Ascending aorta (tissue), 2 donors: ENCODE data around the gene FAT1. TPM values are rescaled to one million over a fixed set of nuclear protein-coding genes. Genes with fewer than 3 reads are reported as not detected.
A peak's percentile ranks its signal among the peaks of the same experiment; 100 is the strongest.

Experiments used
- DNase-seq, 2 donors: peaks; one replicate each; pipeline ENCODE4 v3.0.0-alpha.2; 2019; ENCODE audit warnings: low spot score in 2 of 2
- H3K27ac ChIP-seq, 2 donors: fragments of 200-600 bp; sonication (generic); one replicate each; pipeline ENCODE4 v1.5.1; 2016 to 2017; ENCODE audit warnings: mild to moderate bottlenecking in 1 of 2
- H3K27me3 ChIP-seq: fragments of 200-600 bp; sonication (generic); one replicate; pipeline ENCODE4 v1.5.1; 2017
- H3K36me3 ChIP-seq, 2 donors: fragments of 200-600 bp; sonication (generic); one replicate each; pipeline ENCODE4 v1.5.1; 2016
- H3K4me1 ChIP-seq, 2 donors: fragments of 200-600 bp; sonication (generic); one replicate each; pipeline ENCODE4 v1.5.1; 2016 to 2017; ENCODE audit warnings: mild to moderate bottlenecking in 1 of 2
- H3K4me3 ChIP-seq, 2 donors: fragments of 200-600 bp; sonication (generic); one replicate each; pipeline ENCODE4 v1.5.1; 2016 to 2017; ENCODE audit warnings: mild to moderate bottlenecking in 1 of 2
- H3K9me3 ChIP-seq, 2 donors: fragments of 200-600 bp; sonication (generic); one replicate each; pipeline ENCODE4 v1.5.1; 2016
- intact Hi-C: fragments of 100-400 bp; cut with DNase I; formaldehyde crosslinking; loops from one replicate; pipeline ENCODE4 v1.15.1; 2023
- total RNA-seq: library from RNA; depleted of rRNA; stranded (reverse); fragments of >200 nt; gene quantifications from one replicate; pipeline ENCODE4 v1.1.0, GENCODE V29; 2016
- TF ChIP-seq, protein P1 (sequence below), 3 experiments: fragments of 200-600 bp in 2 of 3; fragments of 450-650 bp in 1 of 3; sonication (generic) in 2 of 3; IDR thresholded peaks; one replicate each; pipeline ENCODE4 v1.5.1; 2016 to 2019; ENCODE audit warnings: antibody characterized with exemption in 3 of 3, mild to moderate bottlenecking in 1 of 3, moderate library complexity in 1 of 3

Gene FAT1
- total RNA-seq, 1 donor from 2014 or later: 52.9 TPM

DNA sequence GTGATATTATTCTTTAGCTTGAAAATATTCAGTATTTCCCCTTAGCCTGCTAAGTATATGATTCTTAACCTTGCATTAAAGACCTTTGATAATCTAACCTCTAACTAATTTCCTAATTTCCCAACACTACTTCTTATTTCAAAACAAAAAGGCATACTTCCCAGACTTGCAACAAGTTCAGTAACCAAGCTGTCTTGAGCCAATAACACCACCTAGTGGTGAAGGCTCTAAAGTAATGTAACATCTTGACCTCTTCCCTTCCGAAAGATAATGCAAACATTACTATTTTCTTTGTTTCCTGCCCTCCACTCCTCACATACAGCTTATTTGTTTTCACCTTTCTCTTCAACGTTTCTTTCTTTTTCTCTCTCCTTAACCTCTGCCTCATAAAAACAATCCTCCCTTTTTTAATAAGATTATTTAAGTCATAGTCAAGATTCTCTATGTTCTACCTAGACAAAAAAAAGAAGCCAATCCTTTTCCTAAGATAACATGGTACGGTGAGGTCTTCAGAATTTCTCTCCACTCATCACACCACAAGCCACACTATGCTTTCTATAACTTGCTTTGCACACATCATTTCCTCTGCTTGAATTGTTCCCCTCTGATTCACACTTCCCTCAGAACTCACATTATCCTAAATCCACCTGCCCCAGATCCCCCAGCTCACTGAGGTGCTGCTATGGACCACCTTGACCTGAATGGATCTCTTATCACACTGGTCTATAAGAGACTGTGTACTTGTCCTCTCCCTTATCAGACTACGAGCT lies 3.5 kb downstream of the FAT1 start:
- H3K27ac ChIP-seq: no peak overlapping the region
- DNase-seq: no peak
- intact Hi-C loops: loop anchor here (10.0 kb wide), 1 partner anchor 1475 kb away; no protein-coding TSS in a partner anchor
- TF ChIP-seq, protein P1, sequence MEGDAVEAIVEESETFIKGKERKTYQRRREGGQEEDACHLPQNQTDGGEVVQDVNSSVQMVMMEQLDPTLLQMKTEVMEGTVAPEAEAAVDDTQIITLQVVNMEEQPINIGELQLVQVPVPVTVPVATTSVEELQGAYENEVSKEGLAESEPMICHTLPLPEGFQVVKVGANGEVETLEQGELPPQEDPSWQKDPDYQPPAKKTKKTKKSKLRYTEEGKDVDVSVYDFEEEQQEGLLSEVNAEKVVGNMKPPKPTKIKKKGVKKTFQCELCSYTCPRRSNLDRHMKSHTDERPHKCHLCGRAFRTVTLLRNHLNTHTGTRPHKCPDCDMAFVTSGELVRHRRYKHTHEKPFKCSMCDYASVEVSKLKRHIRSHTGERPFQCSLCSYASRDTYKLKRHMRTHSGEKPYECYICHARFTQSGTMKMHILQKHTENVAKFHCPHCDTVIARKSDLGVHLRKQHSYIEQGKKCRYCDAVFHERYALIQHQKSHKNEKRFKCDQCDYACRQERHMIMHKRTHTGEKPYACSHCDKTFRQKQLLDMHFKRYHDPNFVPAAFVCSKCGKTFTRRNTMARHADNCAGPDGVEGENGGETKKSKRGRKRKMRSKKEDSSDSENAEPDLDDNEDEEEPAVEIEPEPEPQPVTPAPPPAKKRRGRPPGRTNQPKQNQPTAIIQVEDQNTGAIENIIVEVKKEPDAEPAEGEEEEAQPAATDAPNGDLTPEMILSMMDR (IDR thresholded peaks at IDR 0.05): peak in 2 of 3 experiments; percentile 20 to 34
- no peaks in the 10 kb centered on the region for H3K27me3 ChIP-seq
- H3K9me3 ChIP-seq: peaks cover 3 to 13% of the 10 kb centered on the region in 2 donors
- H3K36me3 ChIP-seq: no peaks in the 10 kb centered on the region
- no peak overlapping the region for H3K4me3 ChIP-seq
- no peaks in the 10 kb centered on the region for H3K4me1 ChIP-seq

DNA sequence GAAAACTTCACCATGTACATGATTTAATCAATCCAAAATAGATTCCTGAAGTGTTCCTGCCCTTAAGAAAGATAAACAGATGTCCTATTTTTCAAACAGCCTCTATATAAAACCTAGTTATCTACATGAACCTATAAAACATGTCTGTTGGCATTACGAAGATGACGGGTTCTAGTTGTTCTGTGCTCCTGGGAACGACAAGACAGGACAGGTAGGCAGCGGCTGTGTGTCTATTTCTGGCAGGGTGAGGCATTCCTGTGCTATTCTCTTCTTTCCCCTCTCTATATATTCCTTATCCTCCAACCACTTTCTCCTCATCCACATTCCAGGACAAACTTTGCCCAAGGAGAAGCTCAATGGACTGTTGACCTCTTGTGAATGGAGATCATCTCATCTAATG lies 6.1 kb downstream of the FAT1 start:
- Histone ChIP-seq H3K27me3 (no peaks in the 10 kb centered on the region), H3K4me3 (no peak overlapping the region), H3K36me3 (no peaks in the 10 kb centered on the region), H3K9me3 (peaks cover 3 to 13% of the 10 kb centered on the region in 2 donors), H3K4me1 (no peaks in the 10 kb centered on the region), H3K27ac (no peak overlapping the region)
- DNase-seq: no peak
- TF ChIP-seq, protein P1 (IDR thresholded peaks at IDR 0.05): no peak
- intact Hi-C loops: no loop called here

DNA sequence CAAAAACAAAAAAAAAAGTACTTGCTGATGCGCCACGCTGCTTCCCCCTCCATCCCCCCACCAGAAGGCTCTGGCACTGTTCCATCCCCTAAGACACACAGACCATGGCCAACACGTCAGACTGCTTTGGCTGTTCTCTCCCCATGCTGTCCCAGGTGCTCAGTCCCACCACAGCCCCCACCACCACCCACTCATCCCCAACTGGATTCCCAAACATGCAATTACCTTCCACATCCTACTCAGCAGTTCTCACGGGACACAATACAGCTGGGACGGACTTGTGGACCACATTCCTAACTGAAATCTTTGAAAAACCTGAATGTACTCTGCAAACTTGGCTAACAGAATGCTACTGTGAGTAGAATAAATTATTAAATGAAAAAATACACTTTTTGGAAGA lies 8.6 kb downstream of the FAT1 start:
- H3K4me1 ChIP-seq: no peaks in the 10 kb centered on the region
- H3K27me3 ChIP-seq: no peaks in the 10 kb centered on the region
- peaks cover 3 to 11% of the 10 kb centered on the region in 2 donors for H3K9me3 ChIP-seq
- no peak overlapping the region for H3K27ac ChIP-seq
- TF ChIP-seq, protein P1 (IDR thresholded peaks at IDR 0.05): no peak
- no peak for DNase-seq
- no peak overlapping the region for H3K4me3 ChIP-seq
- intact Hi-C loops: no loop called here
- H3K36me3 ChIP-seq: no peaks in the 10 kb centered on the region

DNA sequence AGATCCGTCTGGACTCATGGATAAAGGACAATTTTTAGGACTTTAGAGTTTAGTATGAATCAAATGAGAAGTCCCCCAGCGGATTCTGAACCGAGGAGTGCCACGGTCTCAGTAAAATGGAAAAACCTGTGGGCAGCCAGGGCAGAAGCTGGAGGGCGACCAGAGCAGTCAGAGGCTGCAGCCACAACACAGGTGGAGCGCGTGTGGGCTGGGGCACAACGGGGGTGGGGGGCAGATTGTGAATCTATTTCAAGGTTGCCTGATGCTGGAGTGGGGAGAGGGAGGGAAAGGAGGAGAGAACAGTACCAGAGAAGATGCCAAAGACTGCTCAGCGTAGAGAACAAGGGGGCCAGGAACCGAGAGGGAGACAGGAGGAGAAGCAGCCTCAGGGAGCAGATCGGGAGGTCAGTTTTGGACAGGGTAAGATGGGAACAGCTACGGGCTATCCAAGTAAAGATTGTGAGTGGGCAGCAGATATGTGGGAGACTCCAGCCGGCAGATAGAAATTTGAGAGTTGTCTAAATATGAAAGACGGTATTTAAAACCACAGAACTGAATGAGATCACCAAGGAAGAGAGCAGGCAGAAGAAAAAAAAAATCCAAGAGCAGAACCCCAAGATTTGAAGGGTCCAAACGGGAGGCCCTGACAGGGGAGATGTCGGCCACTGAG lies 9.5 kb downstream of the FAT1 start:
- DNase-seq: no peak
- peaks cover 3 to 4% of the 10 kb centered on the region in 2 donors for H3K9me3 ChIP-seq
- H3K4me3 ChIP-seq: no peak overlapping the region
- intact Hi-C loops: no loop called here
- H3K27me3 ChIP-seq: no peaks in the 10 kb centered on the region
- TF ChIP-seq, protein P1 (IDR thresholded peaks at IDR 0.05): no peak
- no peak overlapping the region for H3K27ac ChIP-seq
- H3K36me3 ChIP-seq: no peaks in the 10 kb centered on the region
- H3K4me1 ChIP-seq: peaks cover 2 to 3% of the 10 kb centered on the region in 2 donors

DNA sequence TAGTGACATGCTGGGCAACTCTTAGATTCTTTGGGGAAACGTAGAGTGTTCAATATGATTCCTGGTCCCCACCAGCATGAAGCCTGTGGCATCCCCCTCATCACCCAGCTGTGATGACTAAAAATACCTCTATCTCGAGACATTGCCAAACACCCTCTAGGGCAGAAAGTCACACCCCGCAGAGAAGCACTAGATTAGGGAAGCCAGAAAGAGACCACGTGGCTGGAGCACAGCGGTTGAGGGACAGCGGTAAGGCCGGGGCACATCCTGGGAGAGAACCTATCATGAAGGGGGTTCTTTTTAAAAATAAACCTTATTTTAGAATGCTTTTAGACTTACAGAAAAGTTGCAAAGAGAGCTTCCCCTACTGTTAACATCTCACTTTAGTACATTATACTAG lies 11.0 kb downstream of the FAT1 start:
- H3K36me3 ChIP-seq: peaks cover 5 to 12% of the 10 kb centered on the region in 2 donors
- TF ChIP-seq, protein P1 (IDR thresholded peaks at IDR 0.05): no peak
- H3K27ac ChIP-seq: no peak overlapping the region
- peaks cover 2 to 3% of the 10 kb centered on the region in 2 donors for H3K4me1 ChIP-seq
- H3K27me3 ChIP-seq: no peaks in the 10 kb centered on the region
- intact Hi-C loops: no loop called here
- no peak overlapping the region for H3K4me3 ChIP-seq
- no peaks in the 10 kb centered on the region for H3K9me3 ChIP-seq
- DNase-seq: no peak
